GM12878 (cell line): ENCODE results near the gene NR3C1. TPM values are rescaled to one million over a fixed set of nuclear protein-coding genes. Genes with fewer than 3 reads are reported as not detected.

Experiments
- BACH1 ChIP-seq: fragments of 450-650 bp; IDR thresholded peaks from 2 replicates; pipeline ENCODE4 v1.6.1; 2017; ENCODE audit warnings: mild to moderate bottlenecking, borderline replicate concordance
- CBFB ChIP-seq: IDR thresholded peaks from 2 replicates; pipeline ENCODE4 v1.6.1; 2016; ENCODE audit warnings: antibody characterized with exemption, low read depth
- CBX3 ChIP-seq: fragments of 200-600 bp; sonication (generic); IDR thresholded peaks from 2 replicates; pipeline ENCODE4 v1.6.1; 2016; ENCODE audit warnings: low read depth, borderline replicate concordance
- E2F8 ChIP-seq: fragments of 450-650 bp; IDR thresholded peaks from 2 replicates; pipeline ENCODE4 v1.6.1; 2018; ENCODE audit warnings: mild to moderate bottlenecking, low read depth, moderate library complexity; ENCODE audit not compliant: partially characterized antibody
- ELK1 ChIP-seq: IDR thresholded peaks from 2 replicates; pipeline ENCODE4 v1.6.1; 2012; ENCODE audit warnings: low read depth, low read length, improper control_type of control experiment
- FOXM1 ChIP-seq: IDR thresholded peaks from 2 replicates; pipeline ENCODE4 v1.6.1; 2012; ENCODE audit warnings: low read depth, mild to moderate bottlenecking, inconsistent platforms, low read length, moderate library complexity
- MTA2 ChIP-seq: fragments of 450-650 bp; IDR thresholded peaks from 2 replicates; pipeline ENCODE4 v1.6.1; 2016; ENCODE audit warnings: low read depth, mild to moderate bottlenecking, moderate library complexity
- POLR2AphosphoS5 ChIP-seq: IDR thresholded peaks from 2 replicates; pipeline ENCODE4 v1.6.1; 2011; ENCODE audit warnings: mild to moderate bottlenecking, low read length, inconsistent platforms
- RAD21 ChIP-seq: IDR thresholded peaks from 2 replicates; pipeline ENCODE4 v1.6.1; 2011; ENCODE audit warnings: mild to moderate bottlenecking, low read depth, low read length, moderate library complexity; ENCODE audit not compliant: insufficient read depth
- SIX5 ChIP-seq: IDR thresholded peaks from 2 replicates; pipeline ENCODE4 v1.6.1; 2011; ENCODE audit warnings: mild to moderate bottlenecking, low read depth, low read length, moderate library complexity; ENCODE audit not compliant: severe bottlenecking
- SRF ChIP-seq, 2 experiments: IDR thresholded peaks; 2 replicates each; pipeline ENCODE4 v1.6.1; 2011; ENCODE audit warnings: low read depth in 2 of 2, low read length in 2 of 2, mild to moderate bottlenecking in 1 of 2, moderate library complexity in 1 of 2
- STAT3 ChIP-seq: IDR thresholded peaks from 2 replicates; pipeline ENCODE4 v1.6.1; 2011; ENCODE audit warnings: low read depth, low read length, improper control_type of control experiment
- TARDBP ChIP-seq: IDR thresholded peaks from 2 replicates; pipeline ENCODE4 v1.6.1; 2016; ENCODE audit warnings: borderline replicate concordance
- ZNF592 ChIP-seq: fragments of 450-650 bp; IDR thresholded peaks from 2 replicates; pipeline ENCODE4 v1.6.1; 2017; ENCODE audit warnings: mild to moderate bottlenecking, moderate library complexity
- ZZZ3 ChIP-seq: IDR thresholded peaks from 2 replicates; pipeline ENCODE4 v1.6.1; 2011; ENCODE audit warnings: low read depth; ENCODE audit not compliant: control insufficient read depth, insufficient read length
- polyA plus RNA-seq, 11 experiments: library from polyadenylated mRNA; depleted of rRNA in 4 of 11; unstranded in 6 of 11; stranded (reverse) in 5 of 11; fragments of >200 nt; fragmentation: Nextera tagmentation in 4 of 11; fragmentation: Illumina TruSeq in 1 of 11; extraction: Ambion mirVana in 4 of 11; extraction: Trizol in 1 of 11; gene quantifications; 1 replicate in 1 of 11; 2 replicates in 10 of 11; pipeline versions ENCODE4 v1.2.1 to v1.2.3, GENCODE V29; 2011 to 2016; ENCODE audit warnings: inconsistent platforms in 2 of 11, missing spikeins in 2 of 11, low read depth in 1 of 11
- total RNA-seq, 4 experiments: library from RNA; depleted of rRNA in 3 of 4; stranded (reverse); fragments of >200 nt in 3 of 4; fragmentation: Illumina TruSeq in 1 of 4; extraction: Trizol in 1 of 4; gene quantifications; 2 replicates each; pipeline versions ENCODE4 v1.2.1 to v1.2.3, GENCODE V29; 2013 to 2021
- TF ChIP-seq, protein P1 (sequence below): fragments of 450-650 bp; IDR thresholded peaks from 2 replicates; pipeline ENCODE4 v1.6.1; 2017; ENCODE audit warnings: low read depth, mild to moderate bottlenecking, moderate library complexity
- TF ChIP-seq, protein P2 (sequence below): IDR thresholded peaks from 2 replicates; pipeline ENCODE4 v1.6.1; 2011; ENCODE audit warnings: borderline replicate concordance, low read depth, mild to moderate bottlenecking, moderate library complexity, low read length; ENCODE audit not compliant: insufficient read depth, poor library complexity, severe bottlenecking

NR3C1 gene
- total and polyA plus RNA-seq, 10 of the 15 experiments (the other 5 are each of a cell fraction or from before 2014, with no cell fraction given), result 49.7 to 141 (median 109) TPM

DNA sequence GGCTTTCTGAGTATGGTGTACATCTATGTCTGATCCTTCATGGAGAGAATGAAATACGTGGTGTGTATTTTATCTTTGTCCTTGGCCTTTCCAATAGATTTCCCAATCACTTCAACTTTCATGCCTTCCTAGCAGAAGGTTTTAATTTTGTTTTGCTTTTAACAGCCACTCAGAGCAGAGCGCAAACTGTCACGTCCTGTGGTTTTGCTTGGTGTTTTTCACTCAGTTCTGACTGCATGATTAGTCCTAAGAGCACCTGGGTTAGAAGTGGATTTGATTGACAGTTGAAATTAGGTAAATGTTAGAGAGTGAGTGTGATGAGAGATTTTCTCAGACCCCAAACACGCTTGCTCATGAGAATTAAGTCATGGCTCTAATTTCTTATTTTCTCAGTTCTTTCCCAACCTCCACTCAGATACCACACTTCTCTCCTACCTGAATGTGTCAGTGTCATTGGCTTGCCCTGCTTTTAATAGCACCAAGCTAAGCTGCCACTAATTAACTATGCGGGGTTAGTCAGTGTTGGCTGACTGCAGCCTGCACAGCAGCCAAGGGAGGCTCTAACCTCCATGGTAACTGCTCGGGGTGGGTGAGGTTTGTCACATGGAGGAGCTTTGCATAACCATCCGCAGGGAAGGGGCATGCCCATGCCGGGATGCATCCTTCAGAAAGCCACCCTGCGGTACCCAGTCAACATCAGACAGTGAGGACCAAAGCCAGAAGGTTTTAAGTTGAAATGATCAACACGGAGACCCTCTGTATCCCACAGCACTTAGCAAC, 173.4 kb downstream of the NR3C1 start (continued):
- TF ChIP-seq MTA2 (peak; percentile 96), ZZZ3 (no peak), RAD21 (peak; percentile 50; the same call in 1 of the 2 replicates), SRF (IDR thresholded peaks at IDR 0.05; ENCODE audit: low read depth in 2 of 2, low read length in 2 of 2) (no peak), ZNF592 (peak; percentile 89), POLR2AphosphoS5 (no peak; the same call in 1 of the 2 replicates), BACH1 (no peak; the same call in none of the 2 replicates), SIX5 (no peak), TARDBP (no peak), FOXM1 (no peak), CBFB (peak; percentile 96), E2F8 (peak; percentile 27), CBX3 (no peak), ELK1 (no peak), STAT3 (peak; percentile 51; the same call in 1 of the 2 replicates)
- TF ChIP-seq, protein P1, sequence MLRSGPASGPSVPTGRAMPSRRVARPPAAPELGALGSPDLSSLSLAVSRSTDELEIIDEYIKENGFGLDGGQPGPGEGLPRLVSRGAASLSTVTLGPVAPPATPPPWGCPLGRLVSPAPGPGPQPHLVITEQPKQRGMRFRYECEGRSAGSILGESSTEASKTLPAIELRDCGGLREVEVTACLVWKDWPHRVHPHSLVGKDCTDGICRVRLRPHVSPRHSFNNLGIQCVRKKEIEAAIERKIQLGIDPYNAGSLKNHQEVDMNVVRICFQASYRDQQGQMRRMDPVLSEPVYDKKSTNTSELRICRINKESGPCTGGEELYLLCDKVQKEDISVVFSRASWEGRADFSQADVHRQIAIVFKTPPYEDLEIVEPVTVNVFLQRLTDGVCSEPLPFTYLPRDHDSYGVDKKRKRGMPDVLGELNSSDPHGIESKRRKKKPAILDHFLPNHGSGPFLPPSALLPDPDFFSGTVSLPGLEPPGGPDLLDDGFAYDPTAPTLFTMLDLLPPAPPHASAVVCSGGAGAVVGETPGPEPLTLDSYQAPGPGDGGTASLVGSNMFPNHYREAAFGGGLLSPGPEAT, result peak; percentile 85
- TF ChIP-seq, protein P2, sequence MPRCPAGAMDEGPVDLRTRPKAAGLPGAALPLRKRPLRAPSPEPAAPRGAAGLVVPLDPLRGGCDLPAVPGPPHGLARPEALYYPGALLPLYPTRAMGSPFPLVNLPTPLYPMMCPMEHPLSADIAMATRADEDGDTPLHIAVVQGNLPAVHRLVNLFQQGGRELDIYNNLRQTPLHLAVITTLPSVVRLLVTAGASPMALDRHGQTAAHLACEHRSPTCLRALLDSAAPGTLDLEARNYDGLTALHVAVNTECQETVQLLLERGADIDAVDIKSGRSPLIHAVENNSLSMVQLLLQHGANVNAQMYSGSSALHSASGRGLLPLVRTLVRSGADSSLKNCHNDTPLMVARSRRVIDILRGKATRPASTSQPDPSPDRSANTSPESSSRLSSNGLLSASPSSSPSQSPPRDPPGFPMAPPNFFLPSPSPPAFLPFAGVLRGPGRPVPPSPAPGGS, result peak; percentile 99
